Activated CD8-positive, alpha-beta T cell treated with anti-CD3 and anti-CD28 coated beads for 36 hours (primary cell): ENCODE data around the gene ZMYND10. TPM values are rescaled to one million over a fixed set of nuclear protein-coding genes. Genes with fewer than 3 reads are reported as not detected.

ENCODE experiments used
- ATAC-seq: fragments of 200-7000 bp; cut with Tn5 transposase; one replicate; pipeline ENCODE4 v1.10.0; 2021; ENCODE audit warnings: mild to moderate bottlenecking, moderate library complexity
- CTCF ChIA-PET: fragments of 350-600 bp; sonication (Branson Sonifier 250); formaldehyde crosslinking; loops from one replicate; lab custom pipeline; 2021; ENCODE audit warnings: antibody characterized with exemption; lab: Charles Lee
- POLR2A ChIA-PET: fragments of 350-600 bp; sonication (Branson Sonifier 250); formaldehyde crosslinking; loops from one replicate; lab custom pipeline; 2021; ENCODE audit warnings: antibody characterized with exemption; lab: Charles Lee
- DNase-seq: peaks from one replicate; pipeline ENCODE4 v3.0.0-alpha.2; 2020
- H3K27ac Mint-ChIP-seq: one replicate; pipeline ENCODE4 v1.8.0; 2021; ENCODE audit warnings: mild to moderate bottlenecking, mixed read lengths
- H3K27me3 Mint-ChIP-seq: one replicate; pipeline ENCODE4 v1.8.0; 2021; ENCODE audit warnings: mixed read lengths
- H3K36me3 Mint-ChIP-seq: one replicate; pipeline ENCODE4 v1.8.0; 2021; ENCODE audit warnings: low read depth, mixed read lengths
- H3K4me1 Mint-ChIP-seq: one replicate; pipeline ENCODE4 v1.8.0; 2021; ENCODE audit warnings: low read depth, mixed read lengths
- H3K4me3 Mint-ChIP-seq: one replicate; pipeline ENCODE4 v1.8.0; 2021; ENCODE audit warnings: mild to moderate bottlenecking, moderate library complexity, mixed read lengths
- H3K9me3 Mint-ChIP-seq: one replicate; pipeline ENCODE4 v1.8.0; 2021; ENCODE audit warnings: mixed read lengths
- CTCF ChIP-seq: fragments of 200-600 bp; IDR thresholded peaks from one replicate; pipeline ENCODE4 v1.8.0; 2022; ENCODE audit warnings: antibody characterized with exemption, mild to moderate bottlenecking
- intact Hi-C: fragments of 100-400 bp; cut with micrococcal nuclease; formaldehyde crosslinking; loops from one replicate; pipeline ENCODE4 v1.10.0; 2022
- total RNA-seq, 2 experiments: library from RNA; stranded (reverse); gene quantifications; one replicate each; pipeline ENCODE4 v1.2.3, GENCODE V29; 2021

Gene ZMYND10
- total RNA-seq, 2 experiments from 2014 or later: 1.5 to 2.6 TPM

DNA sequence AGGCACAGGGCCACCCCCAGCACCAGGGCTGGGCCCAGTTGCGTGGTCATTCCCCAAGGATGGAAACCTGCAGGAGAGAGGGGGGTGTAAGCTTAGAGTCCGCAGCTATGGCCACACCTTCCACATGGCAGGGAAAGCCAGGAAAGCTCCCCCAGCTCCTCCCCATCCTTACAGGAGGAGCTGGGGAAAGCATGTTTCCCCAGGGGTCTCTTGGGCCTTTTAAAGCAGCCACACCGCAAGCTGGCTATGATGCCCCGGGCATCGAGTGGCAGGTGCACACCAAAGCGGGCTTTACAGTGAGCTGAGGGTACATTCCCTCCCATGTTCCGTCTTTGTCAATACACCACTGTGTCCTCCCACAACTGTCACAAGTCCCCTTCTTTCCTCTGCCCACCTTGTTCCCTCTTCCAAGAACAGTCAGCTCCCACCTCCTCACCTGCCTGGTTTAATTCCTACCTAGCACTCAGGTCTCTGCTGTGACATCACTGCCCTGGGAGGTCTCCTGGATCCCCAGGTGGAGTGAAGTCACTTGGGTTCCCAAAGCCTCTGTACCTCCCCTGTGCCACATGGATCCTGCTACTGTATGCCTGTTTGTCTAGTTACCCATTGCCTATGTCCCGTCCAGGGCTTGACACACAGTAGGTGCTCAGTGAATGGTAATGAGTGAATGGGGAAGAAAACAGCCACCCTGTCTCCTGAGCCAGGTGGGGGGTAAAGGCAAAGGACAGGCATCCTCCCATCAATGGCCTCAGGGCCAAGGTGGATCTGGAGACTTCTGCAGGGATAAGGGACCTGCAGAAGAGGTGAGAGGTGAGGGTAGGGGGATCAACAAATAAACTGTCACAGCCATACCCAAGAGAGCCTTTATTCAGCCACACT lies 49.7 kb downstream of the ZMYND10 start:
- Mint-ChIP-seq H3K4me1 (peaks cover 23% of the 10 kb centered on the region), H3K27me3 (no peaks in the 10 kb centered on the region), H3K27ac (no peak overlapping the region), H3K9me3 (no peaks in the 10 kb centered on the region), H3K4me3 (no peak overlapping the region), H3K36me3 (peaks cover 6% of the 10 kb centered on the region)
- ChIA-PET CTCF (interaction anchor here (1.1 to 1.2 kb wide), 2 partner anchors 28 to 49 kb away, joined by 3 read pairs; no protein-coding TSS in a partner anchor), POLR2A (interaction anchor here (1.6 kb wide), 1 partner anchor 11 kb away, joined by 7 read pairs; no protein-coding TSS in a partner anchor)
- no peak for TF ChIP-seq CTCF
- ATAC-seq (no peak), DNase-seq (no peak)
- intact Hi-C loops: no loop called here

- peaks cover 19% of the 10 kb centered on the region for H3K4me1 Mint-ChIP-seq
- H3K27ac Mint-ChIP-seq: no peak overlapping the region
- no peak for ATAC-seq
- ChIA-PET CTCF (interaction anchor here (1.2 kb wide), 1 partner anchor 29 kb away, joined by 3 read pairs; no protein-coding TSS in a partner anchor), POLR2A (interaction anchor here (1.1 to 3.7 kb wide), 3 partner anchors 10 to 43 kb away, joined by 3 to 20 read pairs (median 7); partner anchors contain the start of gene TUSC2)
- no peak for TF ChIP-seq CTCF
- peaks cover 15% of the 10 kb centered on the region for H3K36me3 Mint-ChIP-seq
- no peak overlapping the region for H3K4me3 Mint-ChIP-seq
- H3K27me3 Mint-ChIP-seq: no peaks in the 10 kb centered on the region
- no peaks in the 10 kb centered on the region for H3K9me3 Mint-ChIP-seq
- intact Hi-C loops: no loop called here
- DNase-seq: no peak
Measured at GRCh38 chr3:50294492-50295403, 50.8 kb downstream of the ZMYND10 start.

- ChIA-PET POLR2A (interaction anchor here (1.1 to 8.2 kb wide), 5 partner anchors 15 to 69 kb away, joined by 3 to 98 read pairs (median 4); partner anchors contain the start of genes LSMEM2 and TUSC2), CTCF (no interaction called here)
- Mint-ChIP-seq H3K27ac (no peak overlapping the region), H3K36me3 (peaks cover 21% of the 10 kb centered on the region), H3K27me3 (no peaks in the 10 kb centered on the region), H3K4me1 (peaks cover 19% of the 10 kb centered on the region), H3K9me3 (no peaks in the 10 kb centered on the region), H3K4me3 (no peak overlapping the region)
- no peak for ATAC-seq
- TF ChIP-seq CTCF: no peak
- no peak for DNase-seq
- intact Hi-C loops: no loop called here
Measured at GRCh38 chr3:50294089-50294488, 51.4 kb downstream of the ZMYND10 start.

GRCh38 chr3:50293079-50293801 lies 52.3 kb downstream of the ZMYND10 start:
- Mint-ChIP-seq H3K4me3 (peak overlapping the region; percentile 95), H3K27me3 (no peaks in the 10 kb centered on the region), H3K27ac (peak overlapping the region; percentile 93), H3K9me3 (no peaks in the 10 kb centered on the region), H3K36me3 (peaks cover 29% of the 10 kb centered on the region), H3K4me1 (peaks cover 18% of the 10 kb centered on the region)
- no peak for TF ChIP-seq CTCF
- ChIA-PET CTCF (interaction anchor here (1.0 to 2.1 kb wide), 5 partner anchors 47 to 68 kb away, joined by 3 to 8 read pairs (median 4); partner anchors contain the start of gene GNAI2), POLR2A (interaction anchor here (0.9 to 8.2 kb wide), 9 partner anchors 9 to 70 kb away, joined by 3 to 98 read pairs (median 4); partner anchors contain the start of genes LSMEM2 and TUSC2)
- no peak for DNase-seq
- no peak for ATAC-seq
- intact Hi-C loops: no loop called here
